Esophagus muscularis mucosa (tissue), 4 donors: ENCODE results near the gene GRIK4. TPM values are rescaled to one million over a fixed set of nuclear protein-coding genes. Genes with fewer than 3 reads are reported as not detected.

Source experiments
- DNase-seq: peaks from one replicate; pipeline ENCODE4 v3.0.0-alpha.2; 2017; ENCODE audit errors: extremely low spot score
- H3K27ac ChIP-seq, 4 donors: fragments of 200-600 bp; sonication (generic); replicated peaks in 1 of 4; 1 replicate in 3 of 4; 2 replicates in 1 of 4; pipeline ENCODE4 v1.5.1; 2016 to 2019; ENCODE audit warnings: mild to moderate bottlenecking in 1 of 4
- H3K27me3 ChIP-seq, 4 donors: fragments of 200-600 bp; sonication (generic); one replicate each; pipeline versions ENCODE4 v1.5.1 to v1.6.0; 2016 to 2019
- H3K36me3 ChIP-seq, 4 donors: fragments of 200-600 bp; sonication (generic); one replicate each; pipeline ENCODE4 v1.5.1; 2016 to 2019
- H3K4me1 ChIP-seq, 4 donors: fragments of 200-600 bp; sonication (generic); one replicate each; pipeline ENCODE4 v1.5.1; 2016 to 2019
- H3K4me3 ChIP-seq, 4 donors: fragments of 200-600 bp; sonication (generic); 1 replicate in 2 of 4; 2 replicates in 2 of 4; pipeline ENCODE4 v1.5.1; 2016 to 2019; ENCODE audit warnings: mild to moderate bottlenecking in 4 of 4, moderate library complexity in 1 of 4
- H3K9me3 ChIP-seq, 4 donors: fragments of 200-600 bp; sonication (generic); 1 replicate in 3 of 4; 2 replicates in 1 of 4; pipeline ENCODE4 v1.5.1; 2016 to 2019
- EP300 ChIP-seq: sonication (generic); formaldehyde crosslinking; IDR thresholded peaks from one replicate; pipeline ENCODE4 v1.6.1; 2017; ENCODE audit warnings: antibody characterized with exemption
- POLR2A ChIP-seq: fragments of 450-650 bp; IDR thresholded peaks from one replicate; pipeline ENCODE4 v1.6.1; 2017; ENCODE audit warnings: antibody characterized with exemption, moderate library complexity, mild to moderate bottlenecking, low read depth
- POLR2AphosphoS5 ChIP-seq, 2 donors: sonication (generic); formaldehyde crosslinking; IDR thresholded peaks; one replicate each; pipeline ENCODE4 v1.6.1; 2017; ENCODE audit warnings: antibody characterized with exemption in 2 of 2
- WGBS: methylation state at CpG from one replicate; pipeline ENCODE4 v1.1.5; 2018; 5-methylcytosine and 5-hydroxymethylcytosine counted together
- intact Hi-C: fragments of 100-400 bp; cut with DNase I; formaldehyde crosslinking; loops from one replicate; pipeline ENCODE4 v1.15.1; 2023
- total RNA-seq, 4 donors: library from RNA; depleted of rRNA; stranded (reverse); fragments of >200 nt; gene quantifications; one replicate each; pipeline versions ENCODE4 v1.1.0 to v1.2.1, GENCODE V29; 2016
- TF ChIP-seq, protein P1 (sequence below), 3 experiments: fragments of 200-600 bp in 2 of 3; fragments of 450-650 bp in 1 of 3; sonication (generic) in 2 of 3; IDR thresholded peaks; one replicate each; pipeline ENCODE4 v1.5.1; 2017 to 2019; ENCODE audit warnings: antibody characterized with exemption in 3 of 3, mild to moderate bottlenecking in 2 of 3, moderate library complexity in 1 of 3

GRIK4 gene
- total RNA-seq, 4 donors from 2014 or later = 0.13 to 0.83 (median 0.43) TPM

DNA sequence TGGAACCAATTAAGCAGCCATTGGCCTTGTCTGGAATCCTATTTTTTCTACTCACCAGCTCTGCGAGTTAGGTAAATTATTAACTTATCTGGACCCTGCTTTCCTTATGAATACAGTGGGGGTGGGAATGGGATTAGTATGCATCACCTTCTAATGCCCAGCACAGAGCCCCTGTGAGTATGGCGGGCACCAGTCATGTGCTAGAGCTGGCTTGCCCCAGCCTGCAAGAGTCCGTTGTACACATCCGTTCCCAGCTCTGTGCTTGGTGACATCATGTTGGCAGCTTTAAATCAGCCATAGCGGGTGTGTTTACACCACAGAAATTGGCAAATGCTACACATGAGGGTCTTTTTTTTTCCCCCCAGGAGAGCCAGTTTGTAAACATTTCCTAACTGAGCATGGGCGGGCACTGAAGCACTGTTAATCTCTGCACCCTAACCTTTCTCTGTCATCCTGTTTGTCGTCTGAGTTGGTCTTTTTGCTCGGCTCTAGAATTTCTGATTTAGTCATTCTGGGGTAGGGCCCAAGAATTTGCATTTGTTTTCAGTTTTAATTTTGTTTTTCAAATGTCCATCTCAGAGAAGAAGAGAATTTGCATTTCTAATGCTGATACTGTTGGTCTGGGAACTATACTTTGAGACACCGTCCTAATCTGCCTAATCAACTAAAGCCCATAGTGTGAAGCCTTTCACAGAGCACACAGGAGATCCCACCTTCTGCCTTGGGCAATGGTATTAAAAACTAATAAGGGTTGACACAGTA is 382.1 kb downstream of the GRIK4 start:
- H3K27ac ChIP-seq = no peak overlapping the region
- no peak for DNase-seq
- no peaks in the 10 kb centered on the region for H3K36me3 ChIP-seq
- TF ChIP-seq, protein P1, sequence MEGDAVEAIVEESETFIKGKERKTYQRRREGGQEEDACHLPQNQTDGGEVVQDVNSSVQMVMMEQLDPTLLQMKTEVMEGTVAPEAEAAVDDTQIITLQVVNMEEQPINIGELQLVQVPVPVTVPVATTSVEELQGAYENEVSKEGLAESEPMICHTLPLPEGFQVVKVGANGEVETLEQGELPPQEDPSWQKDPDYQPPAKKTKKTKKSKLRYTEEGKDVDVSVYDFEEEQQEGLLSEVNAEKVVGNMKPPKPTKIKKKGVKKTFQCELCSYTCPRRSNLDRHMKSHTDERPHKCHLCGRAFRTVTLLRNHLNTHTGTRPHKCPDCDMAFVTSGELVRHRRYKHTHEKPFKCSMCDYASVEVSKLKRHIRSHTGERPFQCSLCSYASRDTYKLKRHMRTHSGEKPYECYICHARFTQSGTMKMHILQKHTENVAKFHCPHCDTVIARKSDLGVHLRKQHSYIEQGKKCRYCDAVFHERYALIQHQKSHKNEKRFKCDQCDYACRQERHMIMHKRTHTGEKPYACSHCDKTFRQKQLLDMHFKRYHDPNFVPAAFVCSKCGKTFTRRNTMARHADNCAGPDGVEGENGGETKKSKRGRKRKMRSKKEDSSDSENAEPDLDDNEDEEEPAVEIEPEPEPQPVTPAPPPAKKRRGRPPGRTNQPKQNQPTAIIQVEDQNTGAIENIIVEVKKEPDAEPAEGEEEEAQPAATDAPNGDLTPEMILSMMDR (IDR thresholded peaks at IDR 0.05) = no peak
- TF ChIP-seq EP300 (no peak), POLR2A (no peak), POLR2AphosphoS5 (IDR thresholded peaks at IDR 0.05) (no peak)
- no peak overlapping the region for H3K4me3 ChIP-seq
- H3K27me3 ChIP-seq = peaks cover 0 to 19% (median 0%) of the 10 kb centered on the region in 4 donors
- intact Hi-C loops = no loop called here
- no peaks in the 10 kb centered on the region for H3K4me1 ChIP-seq
- H3K9me3 ChIP-seq = no peaks in the 10 kb centered on the region
- WGBS = 87% methylated on average over 9 of the region's 9 CpGs

DNA sequence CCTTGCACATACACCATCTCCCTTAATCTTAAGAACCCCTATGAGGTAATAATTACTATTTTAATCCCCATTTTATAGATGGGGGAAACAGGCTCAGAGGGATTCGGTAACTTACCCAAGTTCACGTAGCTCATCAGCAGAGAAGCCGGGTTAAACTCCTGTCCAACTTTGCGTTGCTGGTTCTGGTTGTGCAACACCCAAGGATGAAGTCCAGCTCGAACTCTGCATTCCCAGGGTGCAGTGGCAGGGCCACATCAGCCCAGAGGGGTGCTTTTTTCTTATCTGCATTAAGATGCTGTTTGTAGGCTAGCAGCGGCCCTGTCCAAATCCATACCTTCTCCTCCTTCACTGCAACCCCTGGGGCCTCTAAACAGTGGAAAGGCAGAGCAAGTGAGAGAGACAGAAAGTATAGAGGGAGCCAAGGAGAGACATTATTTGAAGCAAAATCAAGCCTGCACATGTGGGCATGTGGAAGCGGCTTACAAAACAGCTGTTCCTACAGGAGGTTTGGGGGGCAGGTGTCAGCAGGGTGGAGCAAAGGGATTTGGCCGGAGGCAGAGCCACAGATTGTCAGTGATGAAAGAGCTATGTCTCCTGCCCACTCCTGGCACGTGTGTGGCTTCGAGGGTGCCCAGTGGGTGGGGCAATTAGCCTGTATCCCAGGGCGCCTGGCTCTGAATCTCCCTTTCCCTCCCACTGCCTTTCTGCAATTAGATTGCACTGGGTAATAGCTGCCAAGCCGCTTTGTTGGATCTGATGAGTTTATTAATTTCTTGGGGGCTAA is 382.8 kb downstream of the GRIK4 start:
- H3K4me1 ChIP-seq = no peaks in the 10 kb centered on the region
- intact Hi-C loops = no loop called here
- H3K36me3 ChIP-seq = no peaks in the 10 kb centered on the region
- H3K27ac ChIP-seq = no peak overlapping the region
- peaks cover 0 to 25% (median 0%) of the 10 kb centered on the region in 4 donors for H3K27me3 ChIP-seq
- DNase-seq = no peak
- TF ChIP-seq POLR2A (no peak), EP300 (no peak), POLR2AphosphoS5 (IDR thresholded peaks at IDR 0.05) (no peak)
- TF ChIP-seq, protein P1 (IDR thresholded peaks at IDR 0.05) = no peak
- H3K4me3 ChIP-seq = no peak overlapping the region
- 73% methylated on average over 12 of the region's 12 CpGs for WGBS
- H3K9me3 ChIP-seq = no peaks in the 10 kb centered on the region

DNA sequence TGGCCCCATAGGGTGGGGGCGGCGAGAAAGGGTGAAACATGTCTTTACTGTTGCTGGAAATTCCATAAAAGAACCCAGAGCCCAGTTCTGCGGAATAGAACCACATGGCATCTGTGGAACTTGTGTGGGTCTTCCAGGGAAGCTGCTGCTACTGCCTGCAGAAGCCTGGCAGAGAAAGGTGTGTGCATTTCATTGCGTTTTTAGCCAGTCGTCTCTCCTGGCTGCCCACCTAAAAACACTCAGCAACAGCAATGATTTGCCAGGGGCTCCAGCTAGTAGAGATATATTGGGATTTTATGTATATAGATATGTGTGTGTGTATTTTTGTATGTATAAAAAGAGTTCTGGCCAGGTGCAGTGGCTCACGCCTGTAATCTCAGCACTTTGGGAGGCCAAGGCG is 385.1 kb downstream of the GRIK4 start:
- peaks cover 0 to 43% (median 0%) of the 10 kb centered on the region in 4 donors for H3K27me3 ChIP-seq
- TF ChIP-seq EP300 = no peak
- TF ChIP-seq POLR2AphosphoS5 (IDR thresholded peaks at IDR 0.05) = no peak
- TF ChIP-seq, protein P1 (IDR thresholded peaks at IDR 0.05) = no peak
- no peak for TF ChIP-seq POLR2A
- intact Hi-C loops = no loop called here
- H3K4me1 ChIP-seq = no peaks in the 10 kb centered on the region
- 90% methylated on average over 7 of the region's 7 CpGs for WGBS
- no peaks in the 10 kb centered on the region for H3K9me3 ChIP-seq
- no peak overlapping the region for H3K4me3 ChIP-seq
- no peak for DNase-seq
- no peak overlapping the region for H3K27ac ChIP-seq
- H3K36me3 ChIP-seq = no peaks in the 10 kb centered on the region

DNA sequence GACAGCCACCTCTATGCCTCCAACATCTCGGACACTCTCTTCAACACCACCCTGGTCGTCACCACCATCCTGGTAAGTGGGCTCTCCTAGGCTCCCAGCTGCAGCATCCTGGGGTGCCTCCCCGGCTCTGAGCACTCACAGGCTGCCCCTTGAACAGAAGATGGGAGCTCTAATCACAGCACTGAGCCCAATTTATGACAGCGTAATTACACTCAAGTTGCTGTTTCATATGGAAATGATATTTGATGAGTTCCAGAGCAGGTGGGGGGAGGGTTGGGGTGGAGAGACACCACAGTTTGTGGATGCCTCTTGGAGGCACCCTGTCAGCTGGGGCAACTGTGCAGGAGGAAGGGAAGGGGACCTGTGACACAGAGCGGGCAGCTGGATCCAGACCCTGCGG is 387.0 kb downstream of the GRIK4 start:
- TF ChIP-seq POLR2AphosphoS5 (IDR thresholded peaks at IDR 0.05) (no peak), EP300 (no peak), POLR2A (no peak)
- TF ChIP-seq, protein P1 (IDR thresholded peaks at IDR 0.05) = no peak
- WGBS = 76% methylated on average over 6 of the region's 6 CpGs

More for the DNA sequence above, 387.0 kb downstream of the GRIK4 start:
- no peak overlapping the region for H3K4me3 ChIP-seq
- no peaks in the 10 kb centered on the region for H3K4me1 ChIP-seq
- no peaks in the 10 kb centered on the region for H3K36me3 ChIP-seq
- peaks cover 0 to 54% (median 0%) of the 10 kb centered on the region in 4 donors for H3K27me3 ChIP-seq
- H3K9me3 ChIP-seq = no peaks in the 10 kb centered on the region
- no peak for DNase-seq
- H3K27ac ChIP-seq = no peak overlapping the region
- intact Hi-C loops = no loop called here
